ENCODE data around the gene CALML6.

The CALML6 gene

GRCh38 chr1:1892079-1892762 is 22.8 kb upstream of the CALML6 start:
- no peak for DNase-seq (ENCODE audit: low read depth in 2 of 2)

GRCh38 chr1:1892763-1893120 is 22.3 kb upstream of the CALML6 start:
- no peak for DNase-seq (ENCODE audit: low read depth in 2 of 2)

- DNase-seq (ENCODE audit: low read depth in 2 of 2): no peak
Measured at GRCh38 chr1:1893291-1893985, 21.6 kb upstream of the CALML6 start.

GRCh38 chr1:1893997-1894353 is 21.1 kb upstream of the CALML6 start:
- DNase-seq (ENCODE audit: low read depth in 2 of 2): no peak

- DNase-seq (ENCODE audit: low read depth in 2 of 2): no peak
Measured at GRCh38 chr1:1894354-1895059, 20.6 kb upstream of the CALML6 start.

- no peak for DNase-seq (ENCODE audit: low read depth in 2 of 2)
Measured at GRCh38 chr1:1895060-1895418, 20.0 kb upstream of the CALML6 start.

- DNase-seq (ENCODE audit: low read depth in 2 of 2): no peak
Measured at GRCh38 chr1:1895456-1896336, 19.4 kb upstream of the CALML6 start.

GRCh38 chr1:1898246-1898933 is 16.7 kb upstream of the CALML6 start:
- no peak for DNase-seq (ENCODE audit: low read depth in 2 of 2)

- DNase-seq (ENCODE audit: low read depth in 2 of 2): no peak
Measured at GRCh38 chr1:1899266-1899966, 15.6 kb upstream of the CALML6 start.

GRCh38 chr1:1899967-1900327 is 15.1 kb upstream of the CALML6 start:
- DNase-seq (ENCODE audit: low read depth in 2 of 2): no peak

GRCh38 chr1:1900883-1901640 is 14.0 kb upstream of the CALML6 start:
- no peak for DNase-seq (ENCODE audit: low read depth in 2 of 2)

- no peak for DNase-seq (ENCODE audit: low read depth in 2 of 2)
Measured at GRCh38 chr1:1901641-1902294, 13.3 kb upstream of the CALML6 start.

GRCh38 chr1:1903224-1903623 is 11.8 kb upstream of the CALML6 start:
- DNase-seq (ENCODE audit: low read depth in 2 of 2): no peak

GRCh38 chr1:1906185-1907097 is 8.6 kb upstream of the CALML6 start:
- peak; percentile 24 to 39 for DNase-seq (ENCODE audit: low read depth in 2 of 2)

- DNase-seq (ENCODE audit: low read depth in 2 of 2): no peak
Measured at GRCh38 chr1:1907098-1907736, 7.8 kb upstream of the CALML6 start.

GRCh38 chr1:1908506-1908791 is 6.6 kb upstream of the CALML6 start:
- no peak for DNase-seq (ENCODE audit: low read depth in 2 of 2)

GRCh38 chr1:1910033-1910465 is 5.0 kb upstream of the CALML6 start:
- no peak for DNase-seq (ENCODE audit: low read depth in 2 of 2)

GRCh38 chr1:1910651-1911331 is 4.3 kb upstream of the CALML6 start:
- no peak for DNase-seq (ENCODE audit: low read depth in 2 of 2)

Measured in stimulated activated CD4-positive, alpha-beta T cell treated with anti-CD3 and anti-CD28 coated beads, Interleukin-1b, Interleukin-23, amount 100 ng/mL, for 1 hour (primary cell).